A549 (cell line): ENCODE data around the gene PBRM1. TPM values are rescaled to one million over a fixed set of nuclear protein-coding genes. Genes with fewer than 3 reads are reported as not detected.

Source experiments
- ATAC-seq, 2 experiments: fragments of 200-7000 bp in 1 of 2; fragments of >200 bp in 1 of 2; cut with Nextera tagmentation in 1 of 2; cut with Tn5 transposase in 1 of 2; 3 replicates each; pipeline versions ENCODE4 v1.8.0 to v1.9.1; 2018 to 2020; ENCODE audit warnings: mild to moderate bottlenecking in 1 of 2, moderate library complexity in 1 of 2
- CTCF ChIA-PET: fragments of 300-600 bp; sonication (Branson Sonifier 250); formaldehyde crosslinking; extraction: SDS; loops from one replicate; lab custom pipeline; 2021; ENCODE audit warnings: antibody characterized with exemption, inconsistent platforms; lab: Yijun Ruan, JAX
- POLR2A ChIA-PET: fragments of 350-600 bp; formaldehyde crosslinking; extraction: SDS; loops from one replicate; lab custom pipeline; 2021; ENCODE audit warnings: antibody characterized with exemption, inconsistent platforms; lab: Yijun Ruan, JAX
- DNase-seq, 2 experiments: peaks; one replicate each; pipeline versions ENCODE4 v3.0.0 to v3.0.0-alpha.2; 2011 to 2016; ENCODE audit warnings: low read depth in 1 of 2, low spot score in 1 of 2
- FAIRE-seq: peaks from 2 replicates; lab custom pipeline; 2011; peaks lifted over from hg19 to GRCh38; lab: Jason Lieb, UNC
- H3K27ac ChIP-seq, 2 experiments: fragments of >200 bp; sonication (Bioruptor Twin); formaldehyde crosslinking; 3 replicates each; pipeline ENCODE4 v1.5.1; 2016 to 2017
- H3K4me1 ChIP-seq: fragments of >200 bp; sonication (Bioruptor Twin); formaldehyde crosslinking; 3 replicates; pipeline ENCODE4 v1.6.1; 2016
- H3K4me2 ChIP-seq: fragments of >200 bp; sonication (Bioruptor Twin); formaldehyde crosslinking; 3 replicates; pipeline ENCODE4 v1.6.1; 2016
- H3K4me3 ChIP-seq: fragments of >200 bp; sonication (Bioruptor Twin); formaldehyde crosslinking; 3 replicates; pipeline ENCODE4 v1.5.1; 2016
- H3K9me3 ChIP-seq: fragments of >200 bp; sonication (Bioruptor Twin); formaldehyde crosslinking; 3 replicates; pipeline ENCODE4 v1.6.1; 2016
- ATOH8 ChIP-seq: fragments of 250-450 bp; sonication (Bioruptor Pico); IDR thresholded peaks from 2 replicates; pipeline ENCODE4 v1.5.0; 2020; ENCODE audit warnings: low read depth, mild to moderate bottlenecking, moderate library complexity
- CBX8 ChIP-seq: fragments of 200-600 bp; sonication (generic); IDR thresholded peaks from 2 replicates; pipeline ENCODE4 v1.6.1; 2016
- CEBPB ChIP-seq, 2 experiments: fragments of >200 bp in 1 of 2; sonication (Bioruptor Twin) in 1 of 2; formaldehyde crosslinking in 1 of 2; IDR thresholded peaks; 2 replicates each; pipeline ENCODE4 v1.6.1; 2012 to 2016
- CHD2 ChIP-seq: fragments of 150-350 bp; IDR thresholded peaks from 2 replicates; pipeline ENCODE4 v1.6.1; 2014; ENCODE audit warnings: low read length; ENCODE audit not compliant: partially characterized antibody
- E2F6 ChIP-seq: IDR thresholded peaks from 2 replicates; pipeline ENCODE4 v1.6.1; 2012; ENCODE audit warnings: low read depth, borderline replicate concordance
- EHF ChIP-seq: fragments of 250-450 bp; sonication (Bioruptor Pico); IDR thresholded peaks from 2 replicates; pipeline ENCODE4 v1.5.0; 2020; ENCODE audit warnings: mild to moderate bottlenecking
- EHMT2 ChIP-seq: fragments of 200-600 bp; sonication (generic); IDR thresholded peaks from 2 replicates; pipeline ENCODE4 v1.6.1; 2016; ENCODE audit warnings: antibody characterized with exemption, low read depth, mild to moderate bottlenecking, moderate library complexity
- FOSB ChIP-seq: fragments of 250-450 bp; sonication (Bioruptor Pico); IDR thresholded peaks from 2 replicates; pipeline ENCODE4 v1.5.0; 2020; ENCODE audit warnings: mild to moderate bottlenecking, moderate library complexity
- HEYL ChIP-seq: fragments of 250-450 bp; sonication (Bioruptor Pico); IDR thresholded peaks from 2 replicates; pipeline ENCODE4 v1.8.0; 2021; ENCODE audit warnings: mild to moderate bottlenecking, moderate library complexity
- HOXA7 ChIP-seq: fragments of 250-450 bp; sonication (Bioruptor Pico); IDR thresholded peaks from 2 replicates; pipeline ENCODE4 v1.5.0; 2020; ENCODE audit warnings: mild to moderate bottlenecking, moderate library complexity
- HOXB5 ChIP-seq: fragments of 250-450 bp; sonication (Bioruptor Pico); IDR thresholded peaks from 2 replicates; pipeline ENCODE4 v1.5.0; 2020; ENCODE audit warnings: mild to moderate bottlenecking, moderate library complexity
- KDM5A ChIP-seq: fragments of 200-600 bp; sonication (generic); IDR thresholded peaks from 2 replicates; pipeline ENCODE4 v1.6.1; 2016; ENCODE audit warnings: antibody characterized with exemption, mild to moderate bottlenecking
- MAFK ChIP-seq: fragments of 450-650 bp; IDR thresholded peaks from 2 replicates; pipeline ENCODE4 v1.6.1; 2014; ENCODE audit not compliant: partially characterized antibody
- NFE2L2 ChIP-seq: fragments of 150-350 bp; conservative IDR thresholded peaks from 2 replicates; pipeline ENCODE4 v1.6.1; 2014; ENCODE audit warnings: low read length
- NR3C1 ChIP-seq: fragments of >200 bp; sonication (Bioruptor Twin); formaldehyde crosslinking; IDR thresholded peaks from 3 replicates; pipeline ENCODE4 v1.6.1; 2017
- PHF8 ChIP-seq: fragments of 200-600 bp; sonication (generic); IDR thresholded peaks from 2 replicates; pipeline ENCODE4 v1.6.1; 2016; ENCODE audit warnings: low read depth, mild to moderate bottlenecking, antibody characterized with exemption, moderate library complexity, borderline replicate concordance
- POLR2A ChIP-seq: IDR thresholded peaks from 2 replicates; pipeline ENCODE4 v1.6.1; 2012; ENCODE audit warnings: mild to moderate bottlenecking, low read length
- RARB ChIP-seq: fragments of 250-450 bp; sonication (Bioruptor Pico); IDR thresholded peaks from 2 replicates; pipeline ENCODE4 v1.8.0; 2021; ENCODE audit warnings: mild to moderate bottlenecking, moderate library complexity
- RCOR1 ChIP-seq: fragments of 150-350 bp; IDR thresholded peaks from 2 replicates; pipeline ENCODE4 v1.6.1; 2014; ENCODE audit warnings: antibody characterized with exemption, low read length, low read depth
- RFX5 ChIP-seq: fragments of 450-650 bp; IDR thresholded peaks from 2 replicates; pipeline ENCODE4 v1.7.1; 2014; ENCODE audit warnings: antibody characterized with exemption, mild to moderate bottlenecking, moderate library complexity
- RNF2 ChIP-seq: fragments of 200-600 bp; sonication (generic); IDR thresholded peaks from 2 replicates; pipeline ENCODE4 v1.6.1; 2016; ENCODE audit warnings: low read depth, mild to moderate bottlenecking, antibody characterized with exemption, moderate library complexity, borderline replicate concordance
- SMC3 ChIP-seq: fragments of >200 bp; sonication (Bioruptor Twin); formaldehyde crosslinking; IDR thresholded peaks from 3 replicates; pipeline ENCODE4 v1.6.1; 2018; ENCODE audit warnings: inconsistent platforms
- TFCP2L1 ChIP-seq: fragments of 250-450 bp; sonication (Bioruptor Pico); IDR thresholded peaks from 2 replicates; pipeline ENCODE4 v1.5.0; 2021; ENCODE audit warnings: mild to moderate bottlenecking
- USF2 ChIP-seq: fragments of 450-650 bp; IDR thresholded peaks from 2 replicates; pipeline ENCODE4 v1.6.1; 2014; ENCODE audit warnings: antibody characterized with exemption
- ZFP36 ChIP-seq: fragments of 450-650 bp; IDR thresholded peaks from 2 replicates; pipeline ENCODE4 v1.6.1; 2014; ENCODE audit warnings: borderline replicate concordance; ENCODE audit not compliant: partially characterized antibody
- ZNF302 ChIP-seq: fragments of 250-450 bp; sonication (Bioruptor Pico); IDR thresholded peaks from 2 replicates; pipeline ENCODE4 v1.9.0; 2021; ENCODE audit warnings: inconsistent platforms, mild to moderate bottlenecking, moderate library complexity
- ZSCAN20 ChIP-seq: fragments of 250-450 bp; sonication (Bioruptor Pico); IDR thresholded peaks from 2 replicates; pipeline ENCODE4 v1.8.0; 2022; ENCODE audit warnings: mild to moderate bottlenecking, moderate library complexity
- WGBS: methylation state at CpG from one replicate; pipeline ENCODE4 v1.1.6; 2017; ENCODE audit errors: missing lambda C conversion rate; 5-methylcytosine and 5-hydroxymethylcytosine counted together
- polyA plus RNA-seq, 4 experiments: library from polyadenylated mRNA; depleted of rRNA in 3 of 4; stranded (reverse); fragments of >200 nt; fragmentation: RNase III in 1 of 4; extraction: RNeasy Plus Mini Kit Qiagen cat#74134 plus additional on column Dnase treatment in 1 of 4; gene quantifications; 2 replicates in 3 of 4; 3 replicates in 1 of 4; pipeline ENCODE4 v1.2.3, GENCODE V29; 2011 to 2017
- TF ChIP-seq, protein P1 (sequence below): fragments of >200 bp; sonication (Bioruptor Twin); formaldehyde crosslinking; IDR thresholded peaks from 2 replicates; pipeline ENCODE4 v1.6.1; 2016
- TF ChIP-seq, protein P2 (sequence below): fragments of >200 bp; sonication (Bioruptor Twin); formaldehyde crosslinking; IDR thresholded peaks from 3 replicates; pipeline ENCODE4 v1.6.1; 2016

The PBRM1 gene
- polyA plus RNA-seq, 2 of the 4 experiments (the other 2 are of a cell fraction) = 15.0 to 21.6 TPM

DNA sequence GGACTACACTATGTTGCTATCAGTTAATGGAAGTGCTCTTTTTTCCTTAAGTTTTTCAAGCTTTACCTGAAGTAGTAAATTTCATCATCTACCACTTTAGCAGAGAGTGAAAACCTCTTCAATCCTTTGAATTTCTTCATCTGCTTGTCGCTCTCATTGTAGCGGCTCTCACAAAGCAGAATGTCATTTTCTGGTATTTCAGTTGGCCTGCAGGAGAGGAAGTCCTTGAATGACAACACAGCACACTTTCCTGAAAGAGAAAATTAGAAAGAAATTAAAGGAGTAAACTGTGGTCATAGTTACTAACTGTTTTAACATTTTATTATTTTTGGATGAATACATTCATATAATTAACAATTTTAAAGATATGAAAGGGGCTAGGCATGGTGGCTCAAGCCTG is 121.7 kb downstream of the PBRM1 start:
- DNase-seq (no peak), ATAC-seq (no peak), FAIRE-seq (no peak)
- WGBS = 96% methylated on average over 2 of the region's 2 CpGs
- H3K4me2 ChIP-seq = no peak overlapping the region
- no peak for TF ChIP-seq RNF2
- no peak for TF ChIP-seq TFCP2L1
- TF ChIP-seq KDM5A = no peak
- TF ChIP-seq USF2 = no peak
- no peak for TF ChIP-seq ZSCAN20 (CRISPR knock-in tag)
- no peak for TF ChIP-seq E2F6
- TF ChIP-seq, protein P1, sequence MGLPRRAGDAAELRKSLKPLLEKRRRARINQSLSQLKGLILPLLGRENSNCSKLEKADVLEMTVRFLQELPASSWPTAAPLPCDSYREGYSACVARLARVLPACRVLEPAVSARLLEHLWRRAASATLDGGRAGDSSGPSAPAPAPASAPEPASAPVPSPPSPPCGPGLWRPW = no peak
- no peak for TF ChIP-seq PHF8
- no peak for TF ChIP-seq HEYL (CRISPR knock-in tag)
- TF ChIP-seq ZFP36 = no peak
- TF ChIP-seq RCOR1 = no peak
- H3K27ac ChIP-seq = no peak overlapping the region
- H3K9me3 ChIP-seq = no peaks in the 10 kb centered on the region
- no peaks in the 10 kb centered on the region for H3K4me1 ChIP-seq
- no peak overlapping the region for H3K4me3 ChIP-seq
- POLR2A ChIA-PET = no interaction called here
- CTCF ChIA-PET = interaction anchor here (1.5 kb wide), 1 partner anchor 93 kb away, joined by 3 read pairs; no protein-coding TSS in a partner anchor

GRCh38 chr3:52561028-52561747 is 124.5 kb downstream of the PBRM1 start:
- ChIA-PET POLR2A (interaction anchor here (1.4 kb wide), 1 partner anchor 25 kb away, joined by 3 read pairs; the partner anchor contains the start of gene UQCC5), CTCF (interaction anchor here (1.4 kb wide), 1 partner anchor 89 kb away, joined by 3 read pairs; no protein-coding TSS in a partner anchor)
- Histone ChIP-seq H3K4me3 (no peak overlapping the region), H3K27ac (no peak overlapping the region), H3K9me3 (no peaks in the 10 kb centered on the region), H3K4me2 (no peak overlapping the region), H3K4me1 (no peaks in the 10 kb centered on the region)
- TF ChIP-seq RFX5 (no peak), SMC3 (no peak), NFE2L2 (no peak), RARB (CRISPR knock-in tag) (no peak), CBX8 (no peak), ZFP36 (no peak), HOXA7 (no peak), MAFK (no peak), HOXB5 (CRISPR knock-in tag) (no peak), RCOR1 (no peak), CEBPB (IDR thresholded peaks at IDR 0.05) (no peak)
- 77% methylated on average over 4 of the region's 4 CpGs for WGBS
- no peak for FAIRE-seq
- ATAC-seq = no peak
- DNase-seq = no peak

DNA sequence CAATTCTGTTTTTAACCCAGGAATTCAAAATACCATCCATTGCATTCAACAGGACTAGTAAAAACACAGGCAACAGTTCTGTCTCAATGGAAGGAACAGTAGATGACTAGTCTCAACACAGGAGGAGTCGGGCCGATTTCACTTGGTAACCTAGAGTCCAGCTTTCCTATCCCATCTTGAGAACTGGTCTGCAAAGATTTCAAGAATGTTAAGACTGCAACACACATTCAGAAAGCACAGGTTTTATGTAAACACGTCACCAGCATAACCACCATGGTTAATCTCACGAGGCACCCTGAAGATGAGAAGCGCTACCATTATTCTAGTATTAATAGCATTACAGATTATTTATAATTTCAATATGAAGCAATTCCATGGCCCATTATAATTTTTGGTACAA is 127.3 kb downstream of the PBRM1 start:
- FAIRE-seq = no peak
- ChIA-PET CTCF (no interaction called here), POLR2A (no interaction called here)
- 93% methylated on average over 5 of the region's 5 CpGs for WGBS
- no peak for ATAC-seq
- no peaks in the 10 kb centered on the region for H3K4me1 ChIP-seq
- TF ChIP-seq EHF (CRISPR knock-in tag) (no peak), EHMT2 (no peak), HOXA7 (no peak), POLR2A (no peak), NR3C1 (no peak), CHD2 (no peak), ATOH8 (no peak), NFE2L2 (no peak), ZNF302 (CRISPR knock-in tag) (no peak), FOSB (CRISPR knock-in tag) (no peak)
- TF ChIP-seq, protein P2, sequence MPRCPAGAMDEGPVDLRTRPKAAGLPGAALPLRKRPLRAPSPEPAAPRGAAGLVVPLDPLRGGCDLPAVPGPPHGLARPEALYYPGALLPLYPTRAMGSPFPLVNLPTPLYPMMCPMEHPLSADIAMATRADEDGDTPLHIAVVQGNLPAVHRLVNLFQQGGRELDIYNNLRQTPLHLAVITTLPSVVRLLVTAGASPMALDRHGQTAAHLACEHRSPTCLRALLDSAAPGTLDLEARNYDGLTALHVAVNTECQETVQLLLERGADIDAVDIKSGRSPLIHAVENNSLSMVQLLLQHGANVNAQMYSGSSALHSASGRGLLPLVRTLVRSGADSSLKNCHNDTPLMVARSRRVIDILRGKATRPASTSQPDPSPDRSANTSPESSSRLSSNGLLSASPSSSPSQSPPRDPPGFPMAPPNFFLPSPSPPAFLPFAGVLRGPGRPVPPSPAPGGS = no peak
- TF ChIP-seq, all 56 proteins: peak for 0
- H3K4me3 ChIP-seq = no peak overlapping the region
- H3K27ac ChIP-seq = no peak overlapping the region
- no peak overlapping the region for H3K4me2 ChIP-seq
- no peak for DNase-seq
- H3K9me3 ChIP-seq = no peaks in the 10 kb centered on the region
